A549 treated with CpdA at 1 μM for 4 hours (cell line): ENCODE results near the gene TINAG. TPM values are rescaled to one million over a fixed set of nuclear protein-coding genes. Genes with fewer than 3 reads are reported as not detected.

Source experiments
- total RNA-seq: library from RNA; stranded (reverse); fragments of 200-300 nt; extraction: Qiagen RNA extraction; gene quantifications from 5 replicates; pipeline ENCODE4 v1.2.3, GENCODE V29; 2022; ENCODE audit warnings: low read depth

TINAG gene, protein sequence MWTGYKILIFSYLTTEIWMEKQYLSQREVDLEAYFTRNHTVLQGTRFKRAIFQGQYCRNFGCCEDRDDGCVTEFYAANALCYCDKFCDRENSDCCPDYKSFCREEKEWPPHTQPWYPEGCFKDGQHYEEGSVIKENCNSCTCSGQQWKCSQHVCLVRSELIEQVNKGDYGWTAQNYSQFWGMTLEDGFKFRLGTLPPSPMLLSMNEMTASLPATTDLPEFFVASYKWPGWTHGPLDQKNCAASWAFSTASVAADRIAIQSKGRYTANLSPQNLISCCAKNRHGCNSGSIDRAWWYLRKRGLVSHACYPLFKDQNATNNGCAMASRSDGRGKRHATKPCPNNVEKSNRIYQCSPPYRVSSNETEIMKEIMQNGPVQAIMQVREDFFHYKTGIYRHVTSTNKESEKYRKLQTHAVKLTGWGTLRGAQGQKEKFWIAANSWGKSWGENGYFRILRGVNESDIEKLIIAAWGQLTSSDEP
- total RNA-seq = 0.08 to 0.59 TPM in 2 of 5 replicates, not detected in the others

GRCh38 chr6:54308289-54308985 lies at the start of gene TINAG:
TINAG (plus strand) TSS chr6:54308441; CDS start chr6:54308551, 110 bp downstream.

Other genes starting within 250 kb of the TINAG start
- gene MLIP, start 197.0 kb upstream of the TINAG start, total RNA-seq = not detected in 5 replicates